Left ventricle myocardium inferior (tissue), 1 donor: ENCODE data around the gene ANO10. TPM values are rescaled to one million over a fixed set of nuclear protein-coding genes. Genes with fewer than 3 reads are reported as not detected.
"Not testable (repeated sequence)": the region's sequence is repeated elsewhere in the genome, so short reads cannot be mapped to it uniquely, and the experiment has no call there.

ENCODE experiments used
- DNase-seq: peaks from one replicate; pipeline ENCODE4 v3.0.0-alpha.2; 2020
- H3K27ac ChIP-seq: fragments of 200-600 bp; replicated peaks from 2 replicates; pipeline ENCODE4 v1.8.0; 2021
- H3K27me3 ChIP-seq: fragments of 200-600 bp; 2 replicates; pipeline ENCODE4 v1.8.0; 2021; ENCODE audit warnings: low read depth
- H3K36me3 ChIP-seq: fragments of 200-600 bp; 2 replicates; pipeline ENCODE4 v1.8.0; 2021
- H3K4me1 ChIP-seq: fragments of 200-600 bp; 2 replicates; pipeline ENCODE4 v1.8.0; 2021
- H3K4me3 ChIP-seq: fragments of 200-600 bp; 2 replicates; pipeline ENCODE4 v1.8.0; 2021; ENCODE audit warnings: mild to moderate bottlenecking, moderate library complexity
- H3K9me3 ChIP-seq: fragments of 200-600 bp; replicated peaks from 2 replicates; pipeline ENCODE4 v1.8.0; 2021
- CTCF ChIP-seq: fragments of 200-600 bp; IDR thresholded peaks from 2 replicates; pipeline ENCODE4 v1.8.0; 2021; ENCODE audit warnings: antibody characterized with exemption, mild to moderate bottlenecking, borderline replicate concordance
- intact Hi-C: fragments of 100-400 bp; cut with micrococcal nuclease; formaldehyde crosslinking; loops from one replicate; pipeline ENCODE4 v1.11.0; 2022
- total RNA-seq: library from RNA; stranded (reverse); fragmentation: NEBNext Ultra II Directional; extraction: Animal tissue kit (Norgen Biotek cat#: 25700); gene quantifications from one replicate; pipeline ENCODE4 v1.2.1, GENCODE V29; 2021
- donor health status: DM: no; HTN: yes; CAD: no; lungs with severe emphysema.

Gene ANO10
- total RNA-seq, 1 donor from 2014 or later, result 12.6 TPM

GRCh38 chr3:43583481-43583880 lies 38.3 kb downstream of the ANO10 start:
- intact Hi-C loops, result no loop called here

GRCh38 chr3:43582866-43583265 lies 38.9 kb downstream of the ANO10 start:
- intact Hi-C loops, result no loop called here
- Histone ChIP-seq H3K9me3 (no peaks in the 10 kb centered on the region), H3K4me1 (peaks cover 17% of the 10 kb centered on the region), H3K27ac (no peak overlapping the region), H3K27me3 (no peaks in the 10 kb centered on the region), H3K4me3 (no peak overlapping the region), H3K36me3 (no peaks in the 10 kb centered on the region)
- no peak for DNase-seq
- no peak for TF ChIP-seq CTCF

More at GRCh38 chr3:43583481-43583880, 38.3 kb downstream of the ANO10 start:
- H3K27ac ChIP-seq, result no peak overlapping the region
- DNase-seq, result no peak
- H3K36me3 ChIP-seq, result no peaks in the 10 kb centered on the region
- peaks cover 17% of the 10 kb centered on the region for H3K4me1 ChIP-seq
- no peaks in the 10 kb centered on the region for H3K27me3 ChIP-seq
- H3K9me3 ChIP-seq, result no peaks in the 10 kb centered on the region
- no peak overlapping the region for H3K4me3 ChIP-seq
- TF ChIP-seq CTCF, result no peak

- no peak overlapping the region for H3K27ac ChIP-seq
- no peaks in the 10 kb centered on the region for H3K9me3 ChIP-seq
- no peak for TF ChIP-seq CTCF
- intact Hi-C loops, result no loop called here
- H3K4me1 ChIP-seq, result peaks cover 17% of the 10 kb centered on the region
- H3K36me3 ChIP-seq, result peaks cover 8% of the 10 kb centered on the region
- no peak overlapping the region for H3K4me3 ChIP-seq
- DNase-seq, result no peak
- H3K27me3 ChIP-seq, result no peaks in the 10 kb centered on the region
Measured at GRCh38 chr3:43581343-43581742, 40.5 kb downstream of the ANO10 start.

GRCh38 chr3:43580181-43580580 lies 41.6 kb downstream of the ANO10 start:
- Histone ChIP-seq H3K27ac (no peak overlapping the region), H3K36me3 (peaks cover 16% of the 10 kb centered on the region), H3K4me1 (peaks cover 13% of the 10 kb centered on the region), H3K4me3 (no peak overlapping the region), H3K9me3 (no peaks in the 10 kb centered on the region), H3K27me3 (no peaks in the 10 kb centered on the region)
- intact Hi-C loops, result no loop called here
- no peak for TF ChIP-seq CTCF
- DNase-seq, result no peak

- Histone ChIP-seq H3K4me1 (no peaks in the 10 kb centered on the region), H3K9me3 (no peaks in the 10 kb centered on the region), H3K27ac (no peak overlapping the region), H3K36me3 (peaks cover 21% of the 10 kb centered on the region), H3K27me3 (no peaks in the 10 kb centered on the region), H3K4me3 (no peak overlapping the region)
- no peak for DNase-seq
- intact Hi-C loops, result no loop called here
- TF ChIP-seq CTCF, result no peak
Measured at GRCh38 chr3:43573576-43573975, 48.2 kb downstream of the ANO10 start.

GRCh38 chr3:43565661-43566341 lies 56.0 kb downstream of the ANO10 start:
- DNase-seq, intact Hi-C loops, H3K36me3 ChIP-seq, H3K4me1 ChIP-seq, H3K4me3 ChIP-seq, H3K27ac ChIP-seq, H3K9me3 ChIP-seq, H3K27me3 ChIP-seq: not testable (repeated sequence)
